ENCODE results near the gene PRF1. TPM values are rescaled to one million over a fixed set of nuclear protein-coding genes. Genes with fewer than 3 reads are reported as not detected.

Gene PRF1
- total RNA-seq, 1 donor from 2014 or later, result not detected

DNA sequence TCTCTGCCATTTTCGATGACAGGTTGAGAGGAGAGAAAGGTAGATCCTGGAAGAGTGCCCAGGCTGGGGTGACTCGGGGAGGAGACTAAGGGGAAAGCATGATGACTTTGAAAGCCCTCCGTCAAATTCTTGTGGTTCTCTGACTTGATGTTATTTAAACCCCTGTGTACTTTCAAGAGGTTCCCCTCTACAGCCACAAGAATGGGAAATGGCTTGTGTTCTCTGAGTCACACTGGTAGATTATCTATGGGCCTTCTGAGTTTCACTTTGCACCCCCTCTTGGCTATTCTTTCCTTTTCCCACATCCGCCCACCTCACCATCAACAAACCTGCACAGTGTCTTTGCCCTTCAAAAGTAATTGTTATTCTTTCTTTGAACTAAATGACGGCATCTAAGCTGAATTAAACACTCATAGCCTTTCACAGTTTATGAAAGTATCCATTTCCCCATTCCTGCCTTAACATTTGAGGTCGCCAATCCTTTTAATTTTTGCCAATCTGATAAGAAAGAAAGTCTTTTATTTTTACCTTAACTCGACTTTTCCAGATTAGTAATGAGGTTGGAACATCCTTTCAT lies 24.1 kb downstream of the PRF1 start:
- DNase-seq (ENCODE audit: low read depth in 2 of 2), result peak in 1 of 2 donors; percentile 14

DNA sequence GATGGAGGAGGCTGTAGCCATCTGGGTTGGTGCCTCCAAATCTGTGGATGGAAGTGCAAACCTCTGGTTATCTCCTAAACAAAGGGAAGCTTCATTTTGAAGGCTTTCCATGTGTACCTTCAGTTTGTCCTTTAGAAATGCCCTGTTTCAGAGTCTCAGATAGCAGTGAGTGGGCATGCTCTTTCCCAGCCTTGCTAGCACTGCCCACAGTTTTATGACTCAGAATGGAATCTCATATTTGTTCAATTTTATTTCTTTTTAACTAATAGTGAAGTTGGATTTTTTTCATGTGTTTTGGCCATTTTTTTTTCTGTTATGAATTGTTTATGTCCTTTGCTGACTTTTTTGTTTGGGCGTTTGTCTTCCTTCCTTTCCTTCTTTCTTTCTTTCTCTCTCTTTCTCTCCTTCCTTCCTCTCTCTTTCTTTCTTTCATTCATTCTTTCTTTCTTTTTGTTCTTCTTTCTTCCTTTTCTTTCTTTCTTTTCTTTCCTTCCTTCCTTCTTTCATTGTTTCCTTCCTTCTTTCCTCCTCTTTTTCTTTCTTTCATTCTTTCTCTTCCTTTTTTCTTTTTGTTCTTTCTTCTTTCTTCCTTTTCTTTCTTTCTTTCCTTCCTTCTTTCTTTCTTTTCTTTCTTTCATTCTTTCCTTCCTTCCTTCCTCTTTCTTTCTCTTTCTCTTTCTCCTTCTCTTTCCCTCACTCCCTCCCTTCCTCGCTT lies 25.6 kb downstream of the PRF1 start:
- no peak for DNase-seq (ENCODE audit: low read depth in 2 of 2)

GRCh38 chr10:70575874-70576802 lies 26.4 kb downstream of the PRF1 start:
- DNase-seq (ENCODE audit: low read depth in 2 of 2), result no peak

DNA sequence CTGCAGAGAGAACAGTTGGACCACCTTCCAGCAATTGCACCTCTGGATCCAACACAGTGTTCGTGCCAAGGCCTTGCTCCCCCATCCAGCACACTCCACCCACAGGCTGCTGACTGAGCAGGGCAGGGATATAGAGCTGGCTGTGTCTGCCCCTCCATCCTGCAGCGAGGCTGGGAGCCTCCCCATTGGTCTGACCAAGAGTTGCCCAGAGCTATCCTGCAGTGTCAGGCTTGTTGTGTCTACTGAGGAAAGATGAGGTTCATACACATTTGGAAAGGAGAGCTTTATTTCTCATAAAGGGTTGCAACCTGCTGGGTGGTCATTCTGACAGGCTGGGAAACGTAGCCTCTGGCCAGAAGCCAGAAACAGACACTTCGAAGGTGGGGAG lies 27.1 kb downstream of the PRF1 start:
- DNase-seq (ENCODE audit: low read depth in 2 of 2), result no peak

DNA sequence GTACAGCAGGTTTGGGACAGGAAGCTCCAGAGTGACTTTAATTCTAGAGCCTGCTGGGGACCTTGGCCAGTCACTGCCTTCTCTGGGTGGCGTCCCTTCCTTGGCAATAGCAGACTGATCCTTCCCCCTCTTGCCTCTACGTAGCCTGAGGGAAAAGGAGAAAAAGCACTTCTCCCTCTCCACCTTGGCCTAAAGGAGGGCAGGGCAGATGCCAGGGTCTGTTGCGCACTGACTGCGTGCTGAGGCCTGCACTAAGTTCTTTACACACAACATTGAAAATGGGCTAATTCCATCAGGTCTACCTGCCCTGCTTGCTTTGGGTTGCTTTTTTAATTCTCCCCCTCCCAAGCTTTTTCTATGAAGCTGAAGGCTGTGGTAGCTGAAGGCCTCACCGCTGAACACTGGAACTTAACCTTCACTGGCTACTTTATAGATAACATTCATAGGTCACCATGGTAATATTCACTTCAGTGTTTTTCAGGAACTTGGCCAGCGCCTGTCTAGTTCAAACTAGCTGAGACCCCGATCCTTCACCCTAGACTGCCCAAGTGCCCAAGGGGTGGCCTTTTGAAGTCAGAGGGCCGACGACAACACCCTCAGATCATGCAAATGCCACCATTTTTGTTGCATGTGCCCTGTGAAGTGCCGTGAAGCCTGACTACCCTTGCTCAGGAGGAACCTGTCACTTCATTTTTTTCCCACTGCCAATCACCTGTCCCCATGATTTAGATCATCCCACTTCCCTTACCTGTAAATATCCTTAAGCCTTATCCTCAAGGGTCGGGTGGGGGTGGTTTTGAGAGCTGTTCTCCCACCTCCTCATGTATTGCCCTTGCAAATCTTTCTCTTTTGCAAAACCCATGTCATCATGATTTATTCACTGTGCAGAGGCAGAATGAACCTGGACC lies 28.7 kb downstream of the PRF1 start:
- no peak for DNase-seq (ENCODE audit: low read depth in 2 of 2)

GRCh38 chr10:70571636-70572439 lies 30.7 kb downstream of the PRF1 start:
- no peak for DNase-seq (ENCODE audit: low read depth in 2 of 2)

DNA sequence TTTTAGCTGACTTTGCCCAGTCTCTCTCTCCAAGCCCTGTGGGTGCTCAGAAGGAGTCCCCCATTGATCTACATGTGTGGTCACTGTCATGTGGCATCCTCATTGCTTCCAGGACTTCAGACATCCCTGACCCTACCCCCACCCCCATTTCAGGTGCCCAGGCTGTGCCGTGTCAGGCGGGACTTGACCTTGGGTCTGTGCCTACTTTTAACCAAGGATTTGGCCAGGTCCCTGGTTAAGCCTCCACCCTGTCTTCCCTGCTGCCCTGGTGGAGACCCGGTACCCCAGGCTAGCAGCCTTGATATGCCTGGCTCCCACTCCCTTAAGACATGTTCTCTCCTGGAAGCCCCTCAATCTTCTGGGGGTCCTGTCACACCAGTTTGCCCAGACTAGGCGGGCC lies 31.3 kb downstream of the PRF1 start:
- DNase-seq (ENCODE audit: low read depth in 2 of 2), result no peak

- no peak for DNase-seq (ENCODE audit: low read depth in 2 of 2)
Observed at GRCh38 chr10:70568781-70569495, 33.6 kb downstream of the PRF1 start.

- no peak for DNase-seq (ENCODE audit: low read depth in 2 of 2)
Observed at GRCh38 chr10:70568113-70568512, 34.4 kb downstream of the PRF1 start.

- no peak for DNase-seq (ENCODE audit: low read depth in 2 of 2)
Observed at GRCh38 chr10:70567603-70568002, 34.9 kb downstream of the PRF1 start.

GRCh38 chr10:70566515-70567290 lies 35.8 kb downstream of the PRF1 start:
- no peak for DNase-seq (ENCODE audit: low read depth in 2 of 2)

DNA sequence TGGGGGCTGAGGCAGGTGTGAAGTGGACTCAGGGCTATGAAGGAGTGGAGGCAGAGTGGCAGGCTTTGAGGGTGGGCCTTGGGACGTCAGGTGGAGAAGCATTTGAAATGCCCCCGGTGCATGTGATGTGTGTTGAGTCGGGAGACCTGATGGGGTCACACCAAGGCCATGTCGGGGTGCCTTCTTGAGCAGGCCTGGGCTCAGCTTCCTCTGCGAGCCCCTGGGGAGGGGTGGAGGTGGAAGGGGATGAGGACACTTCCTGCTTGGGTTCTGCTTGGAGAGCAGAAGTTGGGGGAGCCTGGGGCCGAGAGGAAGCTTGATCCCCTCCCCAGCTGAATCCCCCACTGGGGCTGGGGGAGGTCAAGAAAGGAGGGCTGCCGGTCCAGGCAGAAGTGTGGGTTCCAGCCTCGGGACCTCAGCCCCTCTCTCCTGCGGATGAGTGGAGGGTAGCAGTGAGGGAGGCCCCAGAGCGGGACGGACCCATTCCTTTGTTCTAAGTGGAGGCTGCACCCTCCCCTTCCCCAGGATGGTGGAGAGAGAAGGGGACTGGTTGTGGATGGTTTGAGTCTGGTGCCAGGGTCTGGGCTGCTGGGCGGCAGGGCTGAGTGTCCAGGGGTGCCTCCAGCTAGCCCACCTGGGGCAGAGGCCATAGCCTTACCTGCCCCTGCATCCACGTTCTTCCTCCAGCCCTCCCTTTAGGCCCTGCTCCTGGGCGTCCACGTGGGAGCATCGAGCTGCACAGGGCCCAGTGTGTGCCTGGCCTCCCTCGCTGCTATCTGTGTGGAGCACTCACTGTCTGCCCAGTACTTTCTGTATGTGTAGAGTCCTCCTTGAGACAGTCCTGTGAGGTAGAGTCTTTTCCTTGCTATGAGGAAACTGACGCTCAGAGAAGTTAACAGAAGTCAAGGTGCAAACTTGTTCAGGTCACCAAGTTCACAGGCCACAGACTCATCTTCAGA lies 36.7 kb downstream of the PRF1 start:
- no peak for DNase-seq (ENCODE audit: low read depth in 2 of 2)

DNA sequence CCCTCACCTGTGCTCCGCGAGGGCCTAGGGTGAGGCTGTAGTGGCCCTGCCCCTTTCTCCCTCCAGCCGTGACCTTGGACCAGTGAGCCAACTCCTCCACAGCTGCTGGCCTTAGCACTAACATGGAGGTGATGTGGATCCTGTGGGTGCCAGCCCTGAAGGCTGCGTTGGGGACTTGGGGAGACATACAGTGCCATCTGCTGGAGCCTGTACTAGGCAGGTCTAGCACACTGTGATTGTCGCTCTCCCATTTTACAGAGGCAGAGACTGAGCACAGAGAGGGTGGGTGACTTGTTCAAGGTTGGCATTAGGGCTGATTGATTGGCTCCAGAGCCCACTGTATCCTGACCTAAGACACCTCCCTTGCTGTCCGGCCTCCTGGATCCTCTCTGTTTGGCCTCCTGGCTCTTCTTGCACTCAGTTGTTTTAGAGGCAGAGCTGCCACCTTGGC lies 37.6 kb downstream of the PRF1 start:
- no peak for DNase-seq (ENCODE audit: low read depth in 2 of 2)

DNA sequence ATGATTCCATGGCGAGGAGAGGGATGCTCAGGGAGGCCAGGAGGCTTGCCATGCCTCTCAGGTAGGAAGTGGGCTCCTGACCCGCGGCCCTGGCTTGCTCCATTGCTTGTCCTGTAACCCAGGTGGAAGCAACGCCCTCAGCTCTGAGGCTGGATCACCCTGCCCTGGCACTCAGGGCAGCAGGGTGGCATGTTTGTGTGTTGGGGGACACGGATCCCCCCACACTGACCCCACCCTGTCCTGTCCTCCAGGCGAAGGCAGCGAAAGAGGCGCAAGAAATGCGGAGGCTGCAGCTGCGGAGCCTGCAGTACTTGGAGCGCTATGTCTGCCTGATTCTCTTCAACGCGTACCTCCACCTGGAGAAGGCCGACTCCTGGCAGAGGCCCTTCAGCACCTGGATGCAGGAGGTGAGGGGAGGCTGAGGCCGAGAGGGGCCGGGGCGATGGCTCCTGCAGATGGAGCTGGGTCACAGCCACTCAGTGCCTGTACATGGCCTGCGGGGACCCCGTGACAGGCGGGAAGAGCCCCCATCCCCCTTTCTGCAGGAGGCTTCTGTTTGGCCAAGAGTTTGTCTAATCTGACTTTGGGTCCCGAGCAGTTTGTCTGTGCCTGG lies 38.3 kb downstream of the PRF1 start:
- no peak for DNase-seq (ENCODE audit: low read depth in 2 of 2)

GRCh38 chr10:70563230-70563629 lies 39.3 kb downstream of the PRF1 start:
- DNase-seq (ENCODE audit: low read depth in 2 of 2), result no peak

DNA sequence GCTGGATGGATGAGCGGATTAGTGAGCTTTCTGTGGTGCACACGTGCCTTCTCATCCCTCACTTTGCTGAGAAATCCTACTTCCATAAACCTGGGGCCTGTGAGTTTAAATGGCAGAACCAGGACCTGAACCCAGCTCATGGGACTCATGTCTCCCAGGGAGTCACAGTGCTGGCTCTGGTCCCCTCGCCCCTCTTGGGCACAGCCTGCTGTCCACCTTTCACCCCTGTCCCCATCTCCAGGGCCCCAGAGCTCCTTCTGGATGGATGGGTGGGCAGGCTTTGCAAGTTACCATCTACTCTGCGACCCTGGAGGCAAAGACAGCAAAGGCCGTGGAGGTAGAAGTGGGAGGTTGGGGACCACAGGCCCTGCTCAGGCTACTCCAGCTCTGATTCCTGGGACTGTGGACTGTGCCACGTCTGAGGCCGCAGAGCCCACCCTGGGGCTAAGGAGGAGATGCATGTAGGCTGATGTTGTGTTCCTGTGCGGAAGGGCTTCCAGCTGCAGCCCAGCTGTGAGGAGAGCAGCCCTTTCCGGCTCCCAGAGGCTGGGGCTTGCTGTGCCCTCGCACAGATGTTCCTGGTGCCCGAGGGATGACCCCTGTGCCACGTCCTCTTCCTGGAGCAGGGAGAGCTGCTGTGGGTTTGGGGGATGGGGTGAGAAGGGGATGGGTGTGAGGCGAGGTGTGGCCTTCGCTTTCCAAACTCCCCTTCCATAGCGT lies 40.3 kb downstream of the PRF1 start:
- DNase-seq (ENCODE audit: low read depth in 2 of 2), result no peak

DNA sequence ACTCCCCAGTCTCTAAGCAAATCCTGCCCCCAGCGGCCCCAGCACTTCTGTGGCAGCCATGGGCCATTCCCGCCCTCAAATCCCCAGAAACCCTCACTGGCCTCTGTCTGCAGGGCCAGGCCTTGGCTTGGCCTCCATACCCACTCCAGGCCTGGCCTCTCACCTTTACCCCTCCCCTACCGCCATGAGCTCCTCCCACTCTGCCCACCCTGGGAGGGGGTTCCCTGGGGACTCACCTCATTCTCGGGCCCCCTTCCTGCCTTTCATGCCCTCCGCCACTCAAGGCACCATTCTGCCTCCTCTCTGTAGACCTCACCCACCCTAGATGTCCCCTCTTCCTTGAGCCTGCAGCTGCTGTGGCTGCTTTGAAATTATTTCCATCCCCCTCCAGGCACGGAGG lies 41.0 kb downstream of the PRF1 start:
- no peak for DNase-seq (ENCODE audit: low read depth in 2 of 2)

Data from dermis microvascular lymphatic vessel endothelial cell (primary cell).